ENCODE results near the gene LORICRIN.

DNA sequence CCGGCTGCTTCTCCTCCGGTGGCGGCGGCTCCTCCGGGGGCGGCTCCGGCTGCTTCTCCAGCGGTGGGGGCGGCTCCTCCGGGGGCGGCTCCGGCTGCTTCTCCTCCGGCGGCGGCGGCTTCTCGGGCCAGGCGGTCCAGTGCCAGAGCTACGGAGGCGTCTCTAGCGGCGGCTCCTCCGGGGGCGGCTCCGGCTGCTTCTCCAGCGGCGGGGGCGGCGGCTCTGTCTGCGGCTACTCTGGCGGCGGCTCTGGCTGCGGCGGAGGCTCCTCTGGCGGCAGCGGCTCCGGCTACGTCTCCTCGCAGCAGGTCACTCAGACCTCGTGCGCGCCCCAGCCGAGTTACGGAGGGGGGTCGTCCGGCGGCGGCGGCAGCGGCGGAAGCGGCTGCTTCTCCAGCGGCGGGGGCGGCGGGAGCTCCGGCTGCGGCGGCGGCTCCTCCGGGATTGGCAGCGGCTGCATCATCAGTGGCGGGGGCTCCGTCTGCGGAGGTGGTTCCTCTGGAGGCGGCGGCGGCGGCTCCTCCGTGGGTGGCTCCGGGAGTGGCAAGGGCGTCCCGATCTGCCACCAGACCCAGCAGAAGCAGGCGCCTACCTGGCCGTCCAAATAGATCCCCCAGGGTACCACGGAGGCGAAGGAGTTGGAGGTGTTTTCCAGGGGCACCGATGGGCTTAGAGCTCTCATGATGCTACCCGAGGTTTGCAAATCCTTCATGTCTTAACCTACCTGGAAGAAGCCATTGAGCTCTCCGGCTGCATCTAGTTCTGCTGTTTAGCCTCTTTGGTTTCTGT, 2.0 kb downstream of the LORICRIN start:
- TF ChIP-seq, protein P1, sequence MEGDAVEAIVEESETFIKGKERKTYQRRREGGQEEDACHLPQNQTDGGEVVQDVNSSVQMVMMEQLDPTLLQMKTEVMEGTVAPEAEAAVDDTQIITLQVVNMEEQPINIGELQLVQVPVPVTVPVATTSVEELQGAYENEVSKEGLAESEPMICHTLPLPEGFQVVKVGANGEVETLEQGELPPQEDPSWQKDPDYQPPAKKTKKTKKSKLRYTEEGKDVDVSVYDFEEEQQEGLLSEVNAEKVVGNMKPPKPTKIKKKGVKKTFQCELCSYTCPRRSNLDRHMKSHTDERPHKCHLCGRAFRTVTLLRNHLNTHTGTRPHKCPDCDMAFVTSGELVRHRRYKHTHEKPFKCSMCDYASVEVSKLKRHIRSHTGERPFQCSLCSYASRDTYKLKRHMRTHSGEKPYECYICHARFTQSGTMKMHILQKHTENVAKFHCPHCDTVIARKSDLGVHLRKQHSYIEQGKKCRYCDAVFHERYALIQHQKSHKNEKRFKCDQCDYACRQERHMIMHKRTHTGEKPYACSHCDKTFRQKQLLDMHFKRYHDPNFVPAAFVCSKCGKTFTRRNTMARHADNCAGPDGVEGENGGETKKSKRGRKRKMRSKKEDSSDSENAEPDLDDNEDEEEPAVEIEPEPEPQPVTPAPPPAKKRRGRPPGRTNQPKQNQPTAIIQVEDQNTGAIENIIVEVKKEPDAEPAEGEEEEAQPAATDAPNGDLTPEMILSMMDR (IDR thresholded peaks at IDR 0.05; ENCODE audit: low read length), result no peak
- peak; percentile 77; the same call in 1 of the 2 replicates for TF ChIP-seq EZH2 (IDR thresholded peaks at IDR 0.05; ENCODE audit: borderline replicate concordance, low read length)

Measured in OCI-LY1 (cell line).